Endometrial microvascular endothelial cells (primary cell): ENCODE measurements around the gene GGA1. TPM values are rescaled to one million over a fixed set of nuclear protein-coding genes. Genes with fewer than 3 reads are reported as not detected.

ENCODE experiments used
- in situ Hi-C: cut with HindIII; loops from 2 replicates; pipeline ENCODE4 v1.10.0; 2017; ENCODE audit warnings: low sequenced_read_pairs, low pct_unique_long_range_greater_than_20kb; ENCODE audit errors: inconsistent ontology term
- total RNA-seq: library from RNA; depleted of rRNA; stranded (reverse); fragments of >200 nt; gene quantifications from one replicate; pipeline ENCODE4 v1.2.3, GENCODE V29; 2015; ENCODE audit errors: inconsistent ontology term

The GGA1 gene
- total RNA-seq, result 64.9 TPM

DNA sequence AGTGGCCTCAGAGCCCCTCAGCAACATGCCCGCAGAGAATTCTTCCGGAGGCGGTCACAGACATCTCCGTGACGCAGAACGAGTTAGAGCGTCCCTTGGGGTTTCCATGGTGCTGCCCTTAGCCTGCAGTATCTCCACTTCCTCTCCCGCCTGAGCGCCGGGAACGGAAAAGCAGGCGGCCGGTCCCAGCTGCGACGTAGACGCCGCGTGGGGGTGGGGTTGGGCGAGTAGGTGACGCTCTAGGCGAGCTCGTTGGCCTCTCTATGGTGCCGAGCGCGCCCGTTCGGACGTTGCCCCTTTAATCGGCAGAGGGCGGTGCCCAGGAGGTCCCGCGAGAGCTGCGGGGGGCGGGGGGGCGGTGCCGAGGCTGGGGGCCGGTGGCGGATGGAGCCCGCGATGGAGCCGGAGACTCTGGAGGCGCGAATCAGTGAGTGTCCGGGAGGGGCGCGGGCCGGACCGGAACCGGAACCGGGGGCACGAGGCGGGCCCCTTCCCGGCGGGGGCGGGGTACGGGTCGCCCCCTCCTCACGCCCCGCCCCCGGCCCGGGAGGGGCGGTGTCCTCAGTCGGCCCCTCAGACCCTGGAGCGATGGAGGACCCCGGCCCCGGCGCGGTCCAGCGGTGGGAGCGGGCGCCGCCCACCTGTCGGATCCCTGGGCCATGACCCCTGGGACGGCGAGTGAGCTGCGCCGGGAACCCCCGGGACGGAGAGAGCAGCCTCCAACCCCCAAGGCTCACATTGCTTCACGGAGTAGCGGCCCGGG, at the start of gene GGA1:
Gene GGA1, plus strand, starts transcription at position 358 of the 763 bp plus-strand sequence. Its CDS starts 27 bp downstream, at position 385.
- in situ Hi-C loops, result no loop called here

GRCh38 chr22:37559521-37559900, 49.1 kb upstream of the GGA1 start:
- in situ Hi-C loops, result no loop called here

DNA sequence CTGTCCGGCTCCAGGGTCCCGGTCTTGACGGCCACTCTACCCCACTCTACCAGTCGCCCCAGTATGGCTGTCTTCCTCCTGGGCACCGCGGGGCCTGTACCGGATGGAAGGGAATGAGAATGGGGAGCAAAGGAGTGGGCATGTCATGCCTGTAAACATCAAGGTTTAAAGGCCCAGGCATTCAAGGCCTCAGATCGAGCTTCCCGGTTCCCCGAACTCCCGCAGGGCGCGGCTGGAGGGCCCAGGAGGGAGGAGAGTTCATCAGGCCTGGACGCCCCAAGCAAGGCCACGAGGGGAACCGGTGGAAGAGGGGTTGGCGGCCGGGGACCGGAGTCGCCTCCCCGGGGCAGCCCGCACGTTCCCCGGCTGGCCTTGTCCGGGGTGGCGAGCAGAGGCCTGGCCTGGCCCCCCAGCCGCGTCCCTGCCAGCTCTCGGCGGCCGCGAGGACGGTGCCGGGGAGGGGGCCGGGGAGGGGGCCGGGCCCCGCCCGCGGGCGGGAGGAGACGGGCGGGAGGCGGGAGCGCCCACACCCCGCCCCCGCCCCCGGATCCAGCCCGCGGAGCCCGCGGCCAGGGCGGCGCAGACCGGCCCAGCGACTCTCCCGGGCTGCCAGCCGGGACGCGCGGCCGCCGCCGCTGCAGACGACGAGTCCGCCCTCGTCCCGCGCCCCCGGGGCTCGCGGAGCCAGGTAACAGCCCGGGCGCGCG, 48.6 kb upstream of the GGA1 start, which contains the start of gene CDC42EP1:
Gene CDC42EP1, plus strand, starts transcription at position 580 of the 707 bp plus-strand sequence. CDS start 5,870 bp downstream, outside the sequence.
- in situ Hi-C loops, result no loop called here

DNA sequence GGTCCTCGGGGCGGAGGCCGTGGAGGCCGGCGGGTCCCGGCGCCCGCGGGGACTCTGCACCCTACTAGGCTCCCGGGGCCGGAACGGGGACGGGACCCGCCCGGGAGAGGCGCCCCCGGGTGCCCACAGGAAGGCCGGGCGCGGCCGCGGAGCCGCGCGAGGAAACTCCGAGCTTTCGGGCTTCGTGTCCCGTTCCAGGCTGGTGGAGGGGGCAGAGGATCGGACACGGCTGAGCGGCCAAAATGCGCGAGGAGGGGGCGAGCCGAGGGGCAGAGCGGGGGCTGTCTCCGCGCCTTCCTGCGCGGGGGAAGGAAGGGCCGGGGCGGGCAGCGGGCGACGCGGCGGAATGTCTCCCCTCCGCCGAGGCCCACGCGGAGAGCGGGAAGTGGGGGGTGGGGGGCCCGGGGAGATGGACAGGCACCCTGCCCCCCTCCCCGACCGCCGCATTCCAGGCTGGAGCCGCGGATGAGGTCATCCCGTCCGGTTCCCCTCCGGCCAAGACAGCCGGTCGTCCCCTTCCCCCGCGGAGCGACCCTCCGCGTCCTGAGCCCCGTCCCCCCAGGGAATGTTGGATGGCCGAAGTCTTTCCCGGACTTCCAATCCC, 47.9 kb upstream of the GGA1 start:
- in situ Hi-C loops, result no loop called here

- in situ Hi-C loops, result no loop called here
These were observed 47.2 kb upstream of the GGA1 start for GRCh38 chr22:37561212-37562048.

DNA sequence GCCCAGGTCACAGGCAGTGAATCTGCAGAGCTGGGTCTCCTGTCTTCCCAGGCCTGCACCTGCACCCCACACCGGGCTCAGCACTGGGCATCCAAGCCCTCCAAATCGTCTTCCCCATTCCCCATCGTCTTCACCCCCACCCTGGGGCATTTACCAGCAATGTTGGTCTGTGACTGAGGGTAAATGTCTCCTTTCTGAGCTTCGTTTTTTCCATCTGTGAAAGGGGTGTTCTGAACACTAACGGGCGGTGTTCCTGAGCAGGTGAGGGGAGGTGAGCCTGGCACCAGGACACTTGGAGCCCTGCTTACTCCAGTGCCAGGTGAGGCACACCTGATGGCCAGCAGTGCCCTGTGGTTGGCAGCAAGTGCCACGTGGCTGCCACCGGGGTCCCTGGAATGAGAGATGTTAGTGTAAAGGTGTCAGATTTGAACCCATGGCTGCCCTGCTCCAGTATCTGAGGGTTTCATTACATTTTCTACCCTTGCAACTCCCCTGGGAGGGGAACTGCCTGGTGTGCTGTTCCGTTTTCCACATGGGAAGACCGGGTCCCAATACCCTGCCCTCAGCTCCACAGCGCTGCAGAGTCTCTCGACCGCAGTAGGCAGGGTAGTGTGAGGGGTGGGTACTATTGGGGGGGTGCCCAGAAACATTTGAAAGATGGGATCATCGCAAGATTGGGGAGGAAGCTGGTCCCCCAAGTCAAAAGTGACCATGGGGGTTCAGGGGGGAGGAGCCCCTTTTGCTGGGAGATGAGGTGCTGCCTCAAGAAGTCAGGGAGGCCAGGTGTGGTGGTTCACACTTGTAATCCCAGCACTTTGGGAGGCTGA, 46.4 kb upstream of the GGA1 start:
- in situ Hi-C loops, result no loop called here

GRCh38 chr22:37563153-37564081, 45.2 kb upstream of the GGA1 start:
- in situ Hi-C loops, result no loop called here

DNA sequence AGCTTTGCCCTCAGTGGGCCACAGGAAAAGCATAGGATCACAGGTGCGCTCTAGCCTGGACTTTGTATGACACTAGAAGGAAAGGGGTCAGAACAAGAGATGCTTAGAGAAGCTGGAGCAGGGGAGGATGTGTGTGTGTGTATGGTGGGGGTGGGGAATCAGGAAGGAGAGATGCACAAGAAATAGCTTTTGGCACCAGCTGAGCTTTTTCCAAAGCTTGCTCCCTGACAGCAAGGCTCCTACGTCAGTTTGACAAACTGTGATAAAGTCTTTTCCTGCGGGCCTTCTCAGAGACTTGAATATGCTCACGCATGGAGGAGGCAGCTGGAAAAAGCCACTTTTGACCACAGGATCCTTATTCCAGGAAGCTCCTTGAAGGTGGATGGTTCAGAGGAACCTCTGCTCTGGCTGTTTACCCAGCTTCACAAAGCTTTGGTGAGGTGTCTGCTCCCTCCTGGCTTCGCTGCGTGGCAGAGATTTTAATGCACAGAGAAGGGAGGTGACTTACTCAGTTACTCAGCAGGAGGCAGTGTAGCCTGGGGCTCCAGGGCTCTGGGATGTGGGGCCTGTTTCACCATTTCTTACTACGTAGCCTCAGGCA, 44.4 kb upstream of the GGA1 start:
- in situ Hi-C loops, result no loop called here

- in situ Hi-C loops, result no loop called here
These were observed 42.8 kb upstream of the GGA1 start for GRCh38 chr22:37565830-37566229.

DNA sequence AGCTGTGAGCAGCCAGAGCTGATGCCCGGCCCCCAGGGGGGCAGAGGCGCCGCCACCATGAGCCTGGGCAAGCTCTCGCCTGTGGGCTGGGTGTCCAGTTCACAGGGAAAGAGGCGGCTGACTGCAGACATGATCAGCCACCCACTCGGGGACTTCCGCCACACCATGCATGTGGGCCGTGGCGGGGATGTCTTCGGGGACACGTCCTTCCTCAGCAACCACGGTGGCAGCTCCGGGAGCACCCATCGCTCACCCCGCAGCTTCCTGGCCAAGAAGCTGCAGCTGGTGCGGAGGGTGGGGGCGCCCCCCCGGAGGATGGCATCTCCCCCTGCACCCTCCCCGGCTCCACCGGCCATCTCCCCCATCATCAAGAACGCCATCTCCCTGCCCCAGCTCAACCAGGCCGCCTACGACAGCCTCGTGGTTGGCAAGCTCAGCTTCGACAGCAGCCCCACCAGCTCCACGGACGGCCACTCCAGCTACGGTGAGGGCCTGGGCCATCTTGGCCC, 42.3 kb upstream of the GGA1 start:
- in situ Hi-C loops, result no loop called here

DNA sequence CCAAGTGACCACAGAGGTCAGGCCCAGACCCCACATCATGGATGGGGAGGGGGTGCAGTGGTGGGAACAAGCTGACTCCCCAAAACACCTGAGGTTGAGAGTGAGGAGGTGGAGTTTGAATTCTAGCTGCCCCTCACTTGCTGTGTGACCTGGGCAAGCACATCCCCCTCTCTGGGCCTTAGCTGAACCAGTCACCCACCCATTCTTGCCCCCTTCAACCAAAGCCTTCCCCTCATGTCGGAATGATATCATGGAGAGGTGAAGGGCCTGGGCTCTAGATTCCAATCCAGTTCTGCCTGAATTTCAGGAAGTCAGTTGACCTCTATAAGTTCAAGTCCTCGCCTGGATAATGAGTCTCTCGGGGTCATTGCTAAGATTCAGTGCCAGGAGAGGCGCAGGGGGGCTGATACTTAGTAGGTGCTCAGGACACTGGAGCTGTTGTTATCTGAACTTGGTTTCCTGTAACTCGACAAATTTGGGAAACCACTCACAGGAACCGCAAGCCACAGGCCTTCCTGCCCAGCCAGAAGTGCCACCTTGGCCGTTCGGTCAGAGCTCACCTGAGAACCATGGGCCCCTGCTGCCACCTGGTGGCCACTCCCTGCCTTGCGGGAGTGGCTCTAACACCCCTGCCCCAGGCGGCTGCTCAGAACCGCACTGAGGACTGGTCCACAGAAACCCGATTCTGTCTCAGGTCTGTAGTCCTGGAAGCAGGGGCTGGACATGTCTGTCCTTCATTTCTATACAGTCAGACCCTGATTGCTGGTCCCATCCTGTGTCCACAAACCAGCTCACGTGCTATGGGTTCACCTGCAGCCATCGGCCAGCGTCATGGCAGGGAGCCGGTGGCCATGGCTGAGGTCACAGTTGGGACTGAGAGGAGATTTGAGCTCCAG, 41.5 kb upstream of the GGA1 start:
- in situ Hi-C loops, result no loop called here

- in situ Hi-C loops, result no loop called here
These were observed 40.6 kb upstream of the GGA1 start for GRCh38 chr22:37568012-37568411.

DNA sequence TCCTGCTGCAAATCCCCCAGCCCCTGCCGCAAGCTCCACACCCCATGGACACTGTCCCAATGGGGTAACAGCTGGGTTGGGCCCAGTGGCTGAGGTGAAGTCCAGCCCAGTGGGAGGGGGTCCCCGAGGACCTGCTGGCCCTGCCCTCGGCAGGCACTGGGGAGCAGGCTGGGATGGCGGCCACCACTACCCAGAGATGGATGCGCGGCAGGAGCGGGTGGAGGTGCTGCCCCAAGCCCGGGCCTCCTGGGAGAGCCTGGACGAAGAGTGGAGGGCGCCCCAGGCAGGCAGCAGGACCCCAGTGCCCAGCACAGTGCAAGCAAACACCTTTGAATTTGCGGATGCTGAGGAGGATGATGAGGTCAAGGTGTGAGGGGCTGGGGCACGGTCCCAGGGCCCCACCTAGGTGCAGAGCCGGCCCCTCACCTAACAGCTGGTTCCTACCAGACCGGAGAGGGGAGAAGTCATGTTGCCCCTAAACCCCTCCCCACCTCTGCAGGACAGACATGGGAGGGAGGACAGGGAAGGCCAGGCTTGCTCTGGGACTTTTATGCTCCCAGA, 40.1 kb upstream of the GGA1 start:
- in situ Hi-C loops, result no loop called here

GRCh38 chr22:37569009-37569920, 39.4 kb upstream of the GGA1 start:
- in situ Hi-C loops, result no loop called here
